ENCODE data around the gene PLXNA2.

The PLXNA2 gene

DNA sequence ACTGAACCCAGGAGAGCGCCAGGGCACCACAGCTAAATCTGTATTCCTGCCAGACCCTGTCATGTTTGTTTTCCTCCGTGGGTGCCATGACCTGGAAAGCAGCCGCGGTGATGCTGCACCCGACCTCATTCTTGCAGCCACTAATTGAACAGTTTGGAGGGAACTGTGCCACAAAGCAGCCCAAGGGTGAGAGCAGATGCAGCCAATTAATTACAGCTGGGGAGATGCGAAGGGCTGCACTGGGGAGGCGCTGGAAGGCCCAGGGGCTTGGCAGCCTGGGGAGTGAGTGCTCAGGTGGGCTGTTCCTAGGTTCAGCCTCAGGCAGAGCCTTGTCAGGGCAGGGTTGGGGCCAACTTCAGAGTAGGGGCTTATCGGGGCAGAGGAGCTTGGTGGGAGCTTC, 174.9 kb downstream of the PLXNA2 start:
- Histone ChIP-seq H3K27me3 (ENCODE audit: insufficient read depth, low read length) (no peaks in the 10 kb centered on the region), H3K36me3 (ENCODE audit: insufficient read depth, low read depth, low read length) (no peaks in the 10 kb centered on the region), H3K27ac (ENCODE audit: low read length) (no peak overlapping the region), H3K4me1 (ENCODE audit: insufficient read depth, low read length) (no peaks in the 10 kb centered on the region), H3K9me3 (ENCODE audit: insufficient read depth, low read depth, low read length) (no peaks in the 10 kb centered on the region), H3K9ac (ENCODE audit: low read depth, low read length) (no peak overlapping the region), H3K4me3 (ENCODE audit: low read length) (no peak overlapping the region)

DNA sequence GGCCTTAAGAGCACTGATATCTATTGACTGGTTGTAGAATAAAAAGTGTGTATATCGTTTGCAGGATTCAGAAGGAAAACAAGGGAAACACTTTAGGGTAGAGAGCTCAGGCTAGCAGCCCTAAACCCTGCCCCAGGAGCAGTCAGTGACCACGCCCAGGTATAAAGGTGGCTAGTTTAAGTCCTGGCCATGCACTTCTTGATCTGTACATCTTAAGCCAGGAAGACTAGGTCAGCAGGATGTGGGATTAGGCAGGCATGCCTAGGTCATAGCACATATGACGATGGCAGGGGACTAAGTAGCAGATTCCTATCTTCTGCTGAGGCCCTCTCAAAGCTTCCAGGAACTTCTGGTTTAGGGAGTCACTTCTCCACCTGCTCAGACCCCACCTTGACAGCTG, 175.3 kb downstream of the PLXNA2 start:
- Histone ChIP-seq H3K27ac (ENCODE audit: low read length) (no peak overlapping the region), H3K27me3 (ENCODE audit: insufficient read depth, low read length) (no peaks in the 10 kb centered on the region), H3K4me3 (ENCODE audit: low read length) (no peak overlapping the region), H3K4me1 (ENCODE audit: insufficient read depth, low read length) (no peaks in the 10 kb centered on the region), H3K9me3 (ENCODE audit: insufficient read depth, low read depth, low read length) (no peaks in the 10 kb centered on the region), H3K9ac (ENCODE audit: low read depth, low read length) (no peak overlapping the region), H3K36me3 (ENCODE audit: insufficient read depth, low read depth, low read length) (no peaks in the 10 kb centered on the region)

DNA sequence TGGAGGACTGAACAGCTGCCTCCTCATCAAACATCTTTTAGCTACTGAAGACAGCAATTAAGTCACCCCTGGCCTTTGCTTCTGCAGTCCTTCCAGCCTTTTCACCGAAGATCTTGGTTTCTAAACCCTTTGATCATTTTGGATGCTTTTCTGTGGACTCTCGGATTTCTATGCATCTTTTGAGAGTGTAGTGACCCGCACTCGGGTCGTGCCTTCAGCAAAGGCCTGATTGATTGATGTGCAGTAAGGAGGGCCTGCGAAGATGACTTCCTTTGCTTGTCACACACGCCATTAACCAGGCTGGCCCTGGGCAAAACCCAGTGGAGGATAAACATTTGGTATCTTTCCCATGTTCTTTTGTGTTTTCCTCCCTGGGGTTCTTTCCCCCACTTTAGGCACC, 175.8 kb downstream of the PLXNA2 start:
- no peaks in the 10 kb centered on the region for H3K9me3 ChIP-seq (ENCODE audit: insufficient read depth, low read depth, low read length)
- H3K9ac ChIP-seq (ENCODE audit: low read depth, low read length), result no peak overlapping the region
- no peaks in the 10 kb centered on the region for H3K27me3 ChIP-seq (ENCODE audit: insufficient read depth, low read length)
- no peaks in the 10 kb centered on the region for H3K36me3 ChIP-seq (ENCODE audit: insufficient read depth, low read depth, low read length)
- no peaks in the 10 kb centered on the region for H3K4me1 ChIP-seq (ENCODE audit: insufficient read depth, low read length)
- no peak overlapping the region for H3K27ac ChIP-seq (ENCODE audit: low read length)
- no peak overlapping the region for H3K4me3 ChIP-seq (ENCODE audit: low read length)

DNA sequence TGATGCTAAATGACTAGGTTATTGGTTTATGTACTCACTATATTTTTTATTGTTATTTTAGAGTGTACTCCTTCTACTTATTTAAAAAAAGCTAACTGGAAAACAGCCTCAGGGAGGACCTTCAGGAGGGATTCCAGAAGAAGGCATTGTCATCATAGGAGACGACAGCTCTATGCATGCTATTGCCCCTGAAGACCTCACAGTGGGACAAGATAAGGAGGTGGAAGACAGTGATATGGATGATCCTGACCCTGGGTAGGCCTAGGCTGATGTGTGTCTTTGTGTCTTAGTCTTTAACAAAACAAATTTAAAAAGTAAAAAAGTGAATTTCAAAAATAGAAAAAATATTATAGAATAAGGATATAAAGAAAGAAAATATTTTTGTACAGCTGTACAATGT, 177.6 kb downstream of the PLXNA2 start:
- Histone ChIP-seq H3K4me1 (ENCODE audit: insufficient read depth, low read length) (no peaks in the 10 kb centered on the region), H3K27ac (ENCODE audit: low read length) (no peak overlapping the region), H3K36me3 (ENCODE audit: insufficient read depth, low read depth, low read length) (no peaks in the 10 kb centered on the region), H3K9me3 (ENCODE audit: insufficient read depth, low read depth, low read length) (no peaks in the 10 kb centered on the region), H3K9ac (ENCODE audit: low read depth, low read length) (no peak overlapping the region), H3K4me3 (ENCODE audit: low read length) (no peak overlapping the region), H3K27me3 (ENCODE audit: insufficient read depth, low read length) (no peaks in the 10 kb centered on the region)

DNA sequence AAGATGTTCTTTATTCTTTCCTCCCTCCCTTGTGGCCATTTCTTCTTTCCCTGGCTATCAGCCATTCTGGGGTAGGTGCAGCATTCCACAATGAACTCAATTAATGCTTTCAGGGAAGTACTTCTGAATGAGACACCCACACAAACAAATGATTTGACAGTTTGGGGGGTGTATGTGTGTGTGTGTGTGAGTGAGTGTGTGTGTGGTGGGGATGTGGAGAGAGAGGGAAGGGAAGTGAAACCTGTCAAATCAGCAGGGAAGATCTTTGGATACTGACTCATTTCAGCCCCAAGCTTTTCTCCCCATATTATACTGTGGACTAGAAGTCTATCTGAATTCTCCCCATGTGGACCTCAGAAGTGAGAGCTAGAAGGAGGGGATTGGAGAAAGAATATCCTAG, 178.3 kb downstream of the PLXNA2 start:
- Histone ChIP-seq H3K27ac (ENCODE audit: low read length) (no peak overlapping the region), H3K9ac (ENCODE audit: low read depth, low read length) (no peak overlapping the region)

DNA sequence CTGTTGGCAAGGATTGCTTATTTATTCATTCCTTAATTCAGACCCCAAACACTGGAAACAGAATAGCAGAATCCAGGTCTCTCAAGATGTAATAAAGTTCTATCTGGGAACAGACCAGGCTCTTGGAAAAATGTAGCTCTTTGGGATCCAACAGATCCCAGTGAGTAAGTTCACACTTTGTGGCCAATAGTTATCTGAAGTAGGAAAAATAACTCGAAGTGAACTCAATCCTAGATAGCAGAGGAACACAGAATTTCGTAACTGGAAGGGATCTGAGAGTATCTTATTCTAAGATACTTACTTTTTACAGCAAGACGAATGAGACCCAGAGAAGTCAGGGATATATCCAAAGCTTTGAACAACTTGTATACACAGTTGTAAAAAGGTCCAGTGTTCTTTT, 182.6 kb downstream of the PLXNA2 start:
- H3K9me3 ChIP-seq (ENCODE audit: insufficient read depth, low read depth, low read length), result no peaks in the 10 kb centered on the region
- H3K36me3 ChIP-seq (ENCODE audit: insufficient read depth, low read depth, low read length), result no peaks in the 10 kb centered on the region
- H3K4me1 ChIP-seq (ENCODE audit: insufficient read depth, low read length), result no peaks in the 10 kb centered on the region
- no peaks in the 10 kb centered on the region for H3K27me3 ChIP-seq (ENCODE audit: insufficient read depth, low read length)
- H3K4me3 ChIP-seq (ENCODE audit: low read length), result no peak overlapping the region
- no peak overlapping the region for H3K9ac ChIP-seq (ENCODE audit: low read depth, low read length)
- no peak overlapping the region for H3K27ac ChIP-seq (ENCODE audit: low read length)

More for the DNA sequence above, 178.3 kb downstream of the PLXNA2 start:
- no peaks in the 10 kb centered on the region for H3K36me3 ChIP-seq (ENCODE audit: insufficient read depth, low read depth, low read length)
- no peak overlapping the region for H3K4me3 ChIP-seq (ENCODE audit: low read length)
- H3K4me1 ChIP-seq (ENCODE audit: insufficient read depth, low read length), result no peaks in the 10 kb centered on the region
- H3K27me3 ChIP-seq (ENCODE audit: insufficient read depth, low read length), result no peaks in the 10 kb centered on the region
- H3K9me3 ChIP-seq (ENCODE audit: insufficient read depth, low read depth, low read length), result no peaks in the 10 kb centered on the region

DNA sequence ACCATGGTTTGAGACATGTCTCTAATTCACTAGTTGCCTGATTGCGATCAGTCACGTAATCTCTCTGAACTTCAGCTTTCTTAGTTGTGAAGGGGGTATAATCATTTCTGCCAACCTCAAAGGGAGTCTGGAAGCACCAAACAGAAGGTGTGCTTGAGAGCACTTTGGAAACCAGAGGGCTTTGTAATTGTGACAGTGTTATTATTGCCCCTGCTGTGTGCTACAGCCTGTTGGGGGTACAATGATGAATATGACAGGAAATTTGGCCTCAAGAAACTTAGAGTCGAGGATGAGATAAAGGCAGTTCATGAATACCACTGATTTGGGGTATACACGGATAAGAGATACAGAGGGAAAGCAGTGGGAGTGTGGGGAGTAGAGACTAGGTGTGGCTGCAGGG, 183.1 kb downstream of the PLXNA2 start:
- Histone ChIP-seq H3K9ac (ENCODE audit: low read depth, low read length) (no peak overlapping the region), H3K4me1 (ENCODE audit: insufficient read depth, low read length) (no peaks in the 10 kb centered on the region), H3K4me3 (ENCODE audit: low read length) (no peak overlapping the region), H3K27ac (ENCODE audit: low read length) (no peak overlapping the region), H3K27me3 (ENCODE audit: insufficient read depth, low read length) (no peaks in the 10 kb centered on the region), H3K36me3 (ENCODE audit: insufficient read depth, low read depth, low read length) (no peaks in the 10 kb centered on the region), H3K9me3 (ENCODE audit: insufficient read depth, low read depth, low read length) (no peaks in the 10 kb centered on the region)

DNA sequence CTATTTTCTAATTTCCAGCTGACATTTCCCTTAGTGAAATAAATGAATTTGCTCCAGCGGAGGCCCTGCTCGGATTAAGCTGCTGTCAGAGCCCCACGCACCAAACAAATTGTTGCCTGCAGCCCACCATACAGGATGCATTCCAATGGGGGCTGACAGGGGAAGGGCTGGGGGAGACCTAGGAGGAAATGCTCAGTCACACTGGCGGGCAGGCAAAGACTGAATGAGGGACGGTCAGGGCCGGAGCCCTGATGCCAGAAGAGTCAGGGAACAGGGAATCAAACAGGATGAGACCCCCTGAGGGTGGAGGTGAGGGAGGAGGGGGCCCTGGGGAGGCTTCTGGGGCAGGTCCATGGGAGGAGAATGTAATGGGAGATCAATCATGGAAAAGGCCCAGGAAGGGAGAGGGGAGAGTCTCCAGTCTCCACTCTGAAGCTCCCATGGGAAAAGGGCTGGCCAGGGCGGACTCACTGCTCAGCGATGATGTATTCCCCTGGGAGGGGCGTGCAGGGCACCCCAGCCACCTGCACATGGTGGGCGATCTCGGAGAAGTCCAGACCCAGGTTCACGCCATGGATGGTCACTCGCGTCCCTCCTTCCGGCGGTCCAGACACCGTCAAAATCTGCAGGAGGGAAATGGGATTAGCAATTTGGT, 183.8 kb downstream of the PLXNA2 start:
- H3K27ac ChIP-seq (ENCODE audit: low read length), result no peak overlapping the region
- no peaks in the 10 kb centered on the region for H3K9me3 ChIP-seq (ENCODE audit: insufficient read depth, low read depth, low read length)
- no peak overlapping the region for H3K4me3 ChIP-seq (ENCODE audit: low read length)
- H3K9ac ChIP-seq (ENCODE audit: low read depth, low read length), result no peak overlapping the region
- no peaks in the 10 kb centered on the region for H3K27me3 ChIP-seq (ENCODE audit: insufficient read depth, low read length)
- no peaks in the 10 kb centered on the region for H3K4me1 ChIP-seq (ENCODE audit: insufficient read depth, low read length)
- no peaks in the 10 kb centered on the region for H3K36me3 ChIP-seq (ENCODE audit: insufficient read depth, low read depth, low read length)

DNA sequence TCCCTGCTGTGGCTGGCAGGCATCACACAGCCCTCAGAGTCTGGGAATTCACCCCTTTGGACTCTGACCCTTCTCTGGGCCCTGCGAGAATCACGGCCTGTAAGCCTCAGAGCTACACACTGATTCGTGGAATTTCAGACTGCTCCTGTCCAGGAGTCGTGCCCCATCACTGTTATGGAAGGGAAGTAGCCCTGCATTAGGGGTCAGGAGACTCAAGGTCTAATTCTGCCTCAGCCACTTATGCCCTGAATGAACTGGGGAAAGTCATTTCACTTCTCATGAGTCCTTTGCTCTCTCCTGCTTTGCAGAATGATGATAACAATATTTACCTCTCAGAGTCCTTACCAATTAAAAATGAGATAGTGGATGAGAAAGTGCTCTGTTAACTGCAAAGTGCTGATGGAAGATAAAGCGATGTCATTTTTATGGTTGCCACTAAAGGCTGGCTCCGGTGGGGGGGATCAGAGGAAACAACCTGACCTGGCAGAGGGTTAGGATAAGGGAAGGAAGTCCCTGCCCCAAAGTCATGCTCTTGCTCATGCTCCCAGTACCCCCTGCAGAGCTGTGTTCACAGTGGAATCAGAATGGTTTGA, 184.7 kb downstream of the PLXNA2 start:
- no peaks in the 10 kb centered on the region for H3K9me3 ChIP-seq (ENCODE audit: insufficient read depth, low read depth, low read length)
- H3K36me3 ChIP-seq (ENCODE audit: insufficient read depth, low read depth, low read length), result no peaks in the 10 kb centered on the region
- no peak overlapping the region for H3K9ac ChIP-seq (ENCODE audit: low read depth, low read length)
- no peak overlapping the region for H3K27ac ChIP-seq (ENCODE audit: low read length)
- no peak overlapping the region for H3K4me3 ChIP-seq (ENCODE audit: low read length)
- no peaks in the 10 kb centered on the region for H3K4me1 ChIP-seq (ENCODE audit: insufficient read depth, low read length)
- H3K27me3 ChIP-seq (ENCODE audit: insufficient read depth, low read length), result no peaks in the 10 kb centered on the region

DNA sequence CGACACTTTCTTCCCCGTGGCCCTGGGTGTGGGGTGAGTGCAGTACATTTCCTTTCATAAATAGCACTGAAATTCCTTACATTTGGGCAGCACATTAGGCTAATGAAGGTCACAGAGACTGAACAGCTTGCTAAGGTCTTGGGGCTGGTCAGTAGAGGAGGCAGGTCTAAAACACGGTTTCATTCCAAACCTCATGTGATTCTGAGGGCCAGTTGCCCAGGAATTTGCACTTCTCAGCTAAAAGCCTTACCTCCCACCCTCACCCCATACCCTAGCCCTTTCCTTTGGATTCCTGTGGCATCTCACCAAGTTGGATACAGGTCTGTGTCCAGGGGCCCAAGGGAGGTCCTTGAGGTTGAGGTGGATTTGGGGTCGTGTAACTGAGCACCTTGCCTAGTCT, 185.4 kb downstream of the PLXNA2 start:
- H3K27ac ChIP-seq (ENCODE audit: low read length), result no peak overlapping the region
- no peak overlapping the region for H3K9ac ChIP-seq (ENCODE audit: low read depth, low read length)
- H3K9me3 ChIP-seq (ENCODE audit: insufficient read depth, low read depth, low read length), result no peaks in the 10 kb centered on the region
- no peaks in the 10 kb centered on the region for H3K4me1 ChIP-seq (ENCODE audit: insufficient read depth, low read length)
- no peak overlapping the region for H3K4me3 ChIP-seq (ENCODE audit: low read length)
- H3K36me3 ChIP-seq (ENCODE audit: insufficient read depth, low read depth, low read length), result no peaks in the 10 kb centered on the region
- no peaks in the 10 kb centered on the region for H3K27me3 ChIP-seq (ENCODE audit: insufficient read depth, low read length)

DNA sequence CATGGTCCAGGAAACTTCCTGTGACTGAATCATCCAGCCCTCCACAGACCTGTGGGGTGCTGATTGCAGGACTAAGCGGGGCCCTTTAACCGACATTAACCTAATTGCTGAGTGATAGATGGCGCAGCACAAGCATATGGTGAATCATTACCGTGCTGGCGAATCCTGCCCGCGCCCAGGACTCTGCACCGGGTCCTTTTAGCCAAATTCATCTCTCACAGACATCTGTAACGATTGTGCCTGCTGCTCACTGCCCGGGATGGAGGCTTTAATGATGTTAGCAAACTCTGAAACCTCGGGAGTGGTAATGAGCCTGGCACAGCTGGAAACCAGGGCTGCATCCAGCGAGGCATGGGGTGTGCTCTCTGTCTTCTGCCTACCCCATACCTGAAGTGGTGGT, 185.9 kb downstream of the PLXNA2 start:
- no peaks in the 10 kb centered on the region for H3K9me3 ChIP-seq (ENCODE audit: insufficient read depth, low read depth, low read length)
- H3K9ac ChIP-seq (ENCODE audit: low read depth, low read length), result no peak overlapping the region
- no peaks in the 10 kb centered on the region for H3K4me1 ChIP-seq (ENCODE audit: insufficient read depth, low read length)
- no peak overlapping the region for H3K4me3 ChIP-seq (ENCODE audit: low read length)
- no peaks in the 10 kb centered on the region for H3K36me3 ChIP-seq (ENCODE audit: insufficient read depth, low read depth, low read length)
- H3K27ac ChIP-seq (ENCODE audit: low read length), result no peak overlapping the region
- H3K27me3 ChIP-seq (ENCODE audit: insufficient read depth, low read length), result no peaks in the 10 kb centered on the region

DNA sequence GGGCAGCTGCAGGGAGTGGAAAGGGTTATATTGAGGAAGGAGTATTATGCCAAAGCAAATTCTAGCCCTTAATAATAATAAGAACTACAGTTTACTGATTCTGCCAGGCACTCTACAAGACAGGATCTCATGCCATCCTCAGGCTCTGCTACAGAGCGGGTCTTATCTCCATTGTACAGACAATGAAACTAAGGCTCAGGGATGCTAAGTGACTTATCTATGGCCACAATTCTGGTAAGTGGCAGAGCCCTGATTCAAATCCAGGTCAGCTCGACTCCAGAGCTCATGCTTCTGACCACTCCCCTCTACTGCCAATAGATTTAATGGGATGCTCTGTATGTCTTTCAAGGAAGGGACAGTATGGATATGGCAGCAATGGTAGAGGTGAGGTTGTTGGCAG, 187.1 kb downstream of the PLXNA2 start:
- H3K4me3 ChIP-seq (ENCODE audit: low read length), result no peak overlapping the region
- H3K36me3 ChIP-seq (ENCODE audit: insufficient read depth, low read depth, low read length), result no peaks in the 10 kb centered on the region
- no peaks in the 10 kb centered on the region for H3K9me3 ChIP-seq (ENCODE audit: insufficient read depth, low read depth, low read length)
- no peaks in the 10 kb centered on the region for H3K27me3 ChIP-seq (ENCODE audit: insufficient read depth, low read length)
- H3K27ac ChIP-seq (ENCODE audit: low read length), result no peak overlapping the region
- H3K9ac ChIP-seq (ENCODE audit: low read depth, low read length), result no peak overlapping the region
- H3K4me1 ChIP-seq (ENCODE audit: insufficient read depth, low read length), result peaks cover 4% of the 10 kb centered on the region; the same call in 1 of the 2 replicates

Measured in iPS-20b (cell line).